Measurements from ENCODE around the gene TESPA1.

The TESPA1 gene

DNA sequence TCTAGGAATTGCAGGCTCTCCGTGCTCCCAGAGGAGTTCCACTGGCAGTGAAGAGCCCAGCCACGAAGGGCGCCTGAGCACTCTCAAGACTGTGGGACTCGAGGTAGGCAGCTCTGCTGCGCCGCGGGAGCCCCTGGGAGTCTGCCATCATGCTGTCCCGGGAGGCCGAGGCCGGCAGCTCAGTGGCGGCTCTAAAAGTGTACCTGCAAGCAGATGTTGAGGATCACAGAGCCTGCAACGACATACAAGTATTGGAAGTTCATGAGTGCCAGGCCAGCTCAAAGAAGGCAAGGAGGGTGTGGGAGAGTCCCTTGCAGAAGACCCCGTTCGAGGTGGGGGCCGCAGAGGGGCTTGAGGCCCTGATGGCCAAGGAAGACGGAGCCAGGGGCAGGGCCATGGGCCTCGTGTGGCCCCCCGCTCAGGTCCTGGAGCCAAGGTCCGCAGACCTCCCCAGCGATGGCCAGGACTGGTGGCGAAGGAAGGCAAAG, 67.5 kb downstream of the TESPA1 start:
- TF ChIP-seq, protein P1, sequence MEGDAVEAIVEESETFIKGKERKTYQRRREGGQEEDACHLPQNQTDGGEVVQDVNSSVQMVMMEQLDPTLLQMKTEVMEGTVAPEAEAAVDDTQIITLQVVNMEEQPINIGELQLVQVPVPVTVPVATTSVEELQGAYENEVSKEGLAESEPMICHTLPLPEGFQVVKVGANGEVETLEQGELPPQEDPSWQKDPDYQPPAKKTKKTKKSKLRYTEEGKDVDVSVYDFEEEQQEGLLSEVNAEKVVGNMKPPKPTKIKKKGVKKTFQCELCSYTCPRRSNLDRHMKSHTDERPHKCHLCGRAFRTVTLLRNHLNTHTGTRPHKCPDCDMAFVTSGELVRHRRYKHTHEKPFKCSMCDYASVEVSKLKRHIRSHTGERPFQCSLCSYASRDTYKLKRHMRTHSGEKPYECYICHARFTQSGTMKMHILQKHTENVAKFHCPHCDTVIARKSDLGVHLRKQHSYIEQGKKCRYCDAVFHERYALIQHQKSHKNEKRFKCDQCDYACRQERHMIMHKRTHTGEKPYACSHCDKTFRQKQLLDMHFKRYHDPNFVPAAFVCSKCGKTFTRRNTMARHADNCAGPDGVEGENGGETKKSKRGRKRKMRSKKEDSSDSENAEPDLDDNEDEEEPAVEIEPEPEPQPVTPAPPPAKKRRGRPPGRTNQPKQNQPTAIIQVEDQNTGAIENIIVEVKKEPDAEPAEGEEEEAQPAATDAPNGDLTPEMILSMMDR (IDR thresholded peaks at IDR 0.05; ENCODE audit: low read depth, low read length): no peak
- no peak for DNase-seq (ENCODE audit: extremely low read depth, low read depth)
